GM13976 (cell line): ENCODE data around the gene SKI.

ENCODE experiments used
- DNase-seq: peaks from one replicate; pipeline ENCODE4 v3.0.0; 2012; ENCODE audit warnings: low spot score
- CTCF ChIP-seq: IDR thresholded peaks from 2 replicates; pipeline ENCODE4 v1.5.1; 2012; ENCODE audit warnings: borderline replicate concordance, mild to moderate bottlenecking; ENCODE audit not compliant: insufficient read depth; ENCODE audit errors: extremely low read depth, missing control alignments, control extremely low read depth
- in situ Hi-C: fragments of 300-500 bp; cut with MboI; formaldehyde crosslinking; loops from one replicate; pipeline ENCODE4 v1.12.0; 2022; ENCODE audit warnings: low sequenced_read_pairs, mixed read lengths, inconsistent platforms; ENCODE audit not compliant: unreplicated experiment

The SKI gene

GRCh38 chr1:2336499-2336898, 108.4 kb downstream of the SKI start:
- no peak for DNase-seq
- TF ChIP-seq CTCF: no peak
- in situ Hi-C loops: no loop called here

GRCh38 chr1:2337081-2337480, 109.0 kb downstream of the SKI start:
- no peak for DNase-seq
- in situ Hi-C loops: no loop called here
- no peak for TF ChIP-seq CTCF

- no peak for TF ChIP-seq CTCF
Measured at GRCh38 chr1:2337501-2337900, 109.4 kb downstream of the SKI start.

GRCh38 chr1:2339206-2340085, 111.3 kb downstream of the SKI start:
- in situ Hi-C loops: no loop called here
- no peak for TF ChIP-seq CTCF
- DNase-seq: no peak

More at GRCh38 chr1:2337501-2337900, 109.4 kb downstream of the SKI start:
- in situ Hi-C loops: no loop called here
- no peak for DNase-seq

- in situ Hi-C loops: no loop called here
Measured at GRCh38 chr1:2340086-2340917, 112.2 kb downstream of the SKI start.

More at GRCh38 chr1:2340086-2340917, 112.2 kb downstream of the SKI start:
- no peak for DNase-seq
- TF ChIP-seq CTCF: no peak
